WI38 (cell line): ENCODE results near the gene SLC25A22.

Experiments
- H3K4me3 ChIP-seq: 2 replicates; pipeline ENCODE4 v1.5.1; 2011; ENCODE audit warnings: low read depth, mild to moderate bottlenecking, control low read depth, low read length
- CTCF ChIP-seq: IDR thresholded peaks from 2 replicates; pipeline ENCODE4 v1.5.1; 2012; ENCODE audit warnings: low read depth, mild to moderate bottlenecking, control low read depth, low read length

Gene SLC25A22

GRCh38 chr11:843086-843734 is 45.1 kb upstream of the SLC25A22 start:
- TF ChIP-seq CTCF, result no peak
- H3K4me3 ChIP-seq, result peak overlapping the region; percentile 94

- H3K4me3 ChIP-seq, result peak within 1 kb of the TSS; percentile 94
- no peak for TF ChIP-seq CTCF
These were observed 44.4 kb upstream of the SLC25A22 start, which contains the start of the genes POLR2L and TSPAN4 for GRCh38 chr11:842370-843002. Gene POLR2L, minus strand, starts transcription at chr11:842529. Its CDS starts 21 bp downstream, at chr11:842508. Gene TSPAN4, plus strand, starts transcription at chr11:842852. Its CDS starts 7,453 bp downstream, at chr11:850305.

- H3K4me3 ChIP-seq, result peak overlapping the region; percentile 94
- TF ChIP-seq CTCF, result no peak
These were observed 43.9 kb upstream of the SLC25A22 start for GRCh38 chr11:841981-842369.

GRCh38 chr11:839875-840617 is 42.0 kb upstream of the SLC25A22 start:
- H3K4me3 ChIP-seq, result no peak overlapping the region; the same call in 1 of the 2 replicates
- peak; percentile 31 for TF ChIP-seq CTCF

DNA sequence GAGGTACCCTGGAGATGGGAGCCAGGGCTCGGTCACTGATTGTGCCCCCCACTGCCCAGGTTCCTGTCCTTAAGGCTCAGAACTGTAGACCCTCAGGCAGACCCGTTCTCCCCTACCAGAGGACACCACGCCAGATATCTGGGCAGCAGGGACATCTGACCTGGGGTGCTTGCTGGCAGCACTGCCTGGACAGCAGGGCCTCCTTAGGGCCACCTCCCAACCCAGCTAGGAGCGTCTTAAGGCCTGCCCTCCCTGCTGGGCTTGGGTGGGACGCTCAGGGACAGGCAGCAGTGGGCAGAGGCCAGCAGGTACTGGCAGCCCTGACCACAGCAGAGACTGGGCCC is 41.2 kb upstream of the SLC25A22 start:
- no peak for TF ChIP-seq CTCF
- no peak overlapping the region for H3K4me3 ChIP-seq

DNA sequence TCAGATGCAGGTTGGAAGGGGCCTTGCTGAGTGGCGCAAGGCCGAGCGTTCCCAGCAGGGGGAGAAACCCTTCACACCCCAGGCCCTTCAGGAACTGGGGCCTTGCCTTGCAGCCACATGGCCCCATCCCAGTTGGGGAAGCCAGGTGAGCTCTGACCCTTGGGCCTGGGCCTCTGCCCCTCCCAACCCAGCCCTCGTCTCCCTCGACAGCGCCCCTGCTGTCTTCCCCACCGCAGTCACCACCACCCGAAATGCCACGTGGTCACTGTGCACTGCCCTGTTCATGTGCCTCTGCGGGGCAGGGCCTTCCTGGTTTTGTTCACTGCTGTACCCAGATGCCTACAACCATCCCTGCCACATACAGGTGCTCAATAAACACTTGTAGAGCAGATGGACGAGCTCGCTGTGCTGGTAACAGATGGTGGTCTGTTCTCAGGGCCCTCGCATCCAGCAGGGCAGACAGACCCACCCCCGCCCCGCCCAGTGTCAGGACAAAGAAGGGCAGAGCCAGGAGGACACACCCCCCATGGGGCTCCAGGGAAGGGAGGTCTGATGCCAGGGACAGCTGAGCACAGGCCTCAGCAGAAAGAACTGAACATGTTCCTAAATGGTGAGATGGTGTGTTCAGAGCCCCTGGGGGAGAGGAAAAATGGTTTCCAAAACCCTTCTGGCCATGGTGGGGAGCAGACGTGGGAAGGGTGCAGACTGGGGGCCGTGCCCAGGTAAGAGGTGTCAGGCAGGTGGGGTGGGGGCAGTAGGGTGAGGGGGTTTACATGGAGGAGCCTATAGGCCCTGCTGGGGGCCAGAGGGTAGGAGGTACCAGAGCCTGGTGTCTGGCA is 40.6 kb upstream of the SLC25A22 start:
- TF ChIP-seq CTCF, result no peak
- H3K4me3 ChIP-seq, result no peak overlapping the region
